Measurements from ENCODE around the gene ZC3HAV1L. TPM values are rescaled to one million over a fixed set of nuclear protein-coding genes. Genes with fewer than 3 reads are reported as not detected.
"Not testable (repeated sequence)": the region's sequence is repeated elsewhere in the genome, so short reads cannot be mapped to it uniquely, and the experiment has no call there.

The ZC3HAV1L gene
- total RNA-seq, 1 donor from 2014 or later: 18.2 TPM

DNA sequence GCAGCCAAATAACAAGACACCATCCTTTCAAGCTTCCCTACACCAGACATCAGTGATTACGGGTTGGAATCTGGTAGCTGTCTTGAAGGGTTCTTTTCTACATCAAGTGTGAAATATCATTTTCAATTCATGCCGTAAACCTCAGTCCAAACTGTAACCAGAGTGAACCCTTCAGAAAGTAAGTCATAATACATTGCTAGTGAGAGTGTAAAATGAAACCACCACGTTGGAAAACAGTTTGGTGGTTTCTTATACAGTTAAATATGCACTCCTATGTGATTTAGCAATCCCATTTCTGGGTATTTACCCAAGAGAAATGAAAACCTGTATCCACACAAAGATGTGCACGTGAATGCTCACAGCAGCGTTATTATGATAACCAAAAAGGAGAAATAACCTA is 25.6 kb upstream of the ZC3HAV1L start:
- H3K4me1 Mint-ChIP-seq (ENCODE audit: low read depth): no peaks in the 10 kb centered on the region
- H3K27me3 Mint-ChIP-seq: no peaks in the 10 kb centered on the region
- peaks cover 15% of the 10 kb centered on the region for H3K36me3 Mint-ChIP-seq (ENCODE audit: insufficient read depth)
- no peak overlapping the region for H3K27ac Mint-ChIP-seq
- DNase-seq (ENCODE audit: low spot score, unreplicated experiment): no peak
- no peak overlapping the region for H3K4me3 Mint-ChIP-seq (ENCODE audit: low read depth)
- TF ChIP-seq, protein P1, sequence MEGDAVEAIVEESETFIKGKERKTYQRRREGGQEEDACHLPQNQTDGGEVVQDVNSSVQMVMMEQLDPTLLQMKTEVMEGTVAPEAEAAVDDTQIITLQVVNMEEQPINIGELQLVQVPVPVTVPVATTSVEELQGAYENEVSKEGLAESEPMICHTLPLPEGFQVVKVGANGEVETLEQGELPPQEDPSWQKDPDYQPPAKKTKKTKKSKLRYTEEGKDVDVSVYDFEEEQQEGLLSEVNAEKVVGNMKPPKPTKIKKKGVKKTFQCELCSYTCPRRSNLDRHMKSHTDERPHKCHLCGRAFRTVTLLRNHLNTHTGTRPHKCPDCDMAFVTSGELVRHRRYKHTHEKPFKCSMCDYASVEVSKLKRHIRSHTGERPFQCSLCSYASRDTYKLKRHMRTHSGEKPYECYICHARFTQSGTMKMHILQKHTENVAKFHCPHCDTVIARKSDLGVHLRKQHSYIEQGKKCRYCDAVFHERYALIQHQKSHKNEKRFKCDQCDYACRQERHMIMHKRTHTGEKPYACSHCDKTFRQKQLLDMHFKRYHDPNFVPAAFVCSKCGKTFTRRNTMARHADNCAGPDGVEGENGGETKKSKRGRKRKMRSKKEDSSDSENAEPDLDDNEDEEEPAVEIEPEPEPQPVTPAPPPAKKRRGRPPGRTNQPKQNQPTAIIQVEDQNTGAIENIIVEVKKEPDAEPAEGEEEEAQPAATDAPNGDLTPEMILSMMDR (IDR thresholded peaks at IDR 0.05; ENCODE audit: unreplicated experiment): no peak
- no peaks in the 10 kb centered on the region for H3K9me3 Mint-ChIP-seq (ENCODE audit: low read depth)

DNA sequence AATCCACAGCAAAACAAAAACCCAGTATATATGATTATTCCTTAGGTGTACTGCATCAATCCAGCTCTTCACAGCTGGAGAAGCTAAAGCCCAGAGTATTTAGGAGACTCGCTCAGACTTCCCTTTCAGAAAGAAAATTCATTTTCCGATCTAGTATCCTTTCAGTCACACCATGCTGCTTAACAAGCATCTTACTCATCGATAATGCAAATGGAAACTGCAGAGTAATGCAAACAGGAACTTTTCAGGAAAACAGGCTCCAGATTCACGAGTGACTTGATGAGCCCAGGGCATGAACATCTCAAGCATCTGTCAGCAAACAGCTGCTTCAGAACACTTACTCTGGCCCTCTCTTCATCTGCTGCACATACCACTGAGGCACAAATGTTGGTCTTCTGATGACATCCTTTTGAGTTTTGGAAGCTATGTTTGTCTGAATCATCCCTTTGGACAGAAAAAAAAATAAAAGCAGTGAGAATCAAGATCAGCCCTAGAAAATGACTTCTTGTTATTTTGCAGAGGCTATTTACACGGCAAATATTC is 24.9 kb upstream of the ZC3HAV1L start:
- peaks cover 17% of the 10 kb centered on the region for H3K36me3 Mint-ChIP-seq (ENCODE audit: insufficient read depth)

DNA sequence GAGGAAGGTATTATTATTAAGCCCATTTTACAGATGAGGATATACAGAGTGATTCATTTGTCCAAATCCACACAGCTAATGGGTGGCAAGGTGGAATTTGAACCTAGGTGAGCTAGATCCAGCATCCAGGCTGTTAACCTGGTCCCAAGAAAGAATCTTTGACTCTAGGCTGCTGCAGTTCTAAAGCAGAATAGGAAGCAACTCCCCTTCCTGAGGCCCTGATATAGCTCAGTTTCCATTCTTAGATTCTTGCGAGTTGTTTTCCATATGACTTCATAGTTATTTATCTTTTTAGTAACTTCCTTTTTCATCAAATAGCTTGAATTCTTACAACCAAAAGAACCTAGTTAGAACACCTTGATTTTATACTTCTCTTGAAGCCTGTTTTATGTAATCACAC is 24.1 kb upstream of the ZC3HAV1L start:
- Mint-ChIP-seq H3K27me3 (no peaks in the 10 kb centered on the region), H3K36me3 (ENCODE audit: insufficient read depth) (peaks cover 19% of the 10 kb centered on the region), H3K4me1 (ENCODE audit: low read depth) (no peaks in the 10 kb centered on the region), H3K4me3 (ENCODE audit: low read depth) (no peak overlapping the region), H3K27ac (no peak overlapping the region), H3K9me3 (ENCODE audit: low read depth) (no peaks in the 10 kb centered on the region)
- no peak for DNase-seq (ENCODE audit: low spot score, unreplicated experiment)
- TF ChIP-seq, protein P1 (IDR thresholded peaks at IDR 0.05; ENCODE audit: unreplicated experiment): no peak

More for the DNA sequence above, 24.9 kb upstream of the ZC3HAV1L start:
- Mint-ChIP-seq H3K27me3 (no peaks in the 10 kb centered on the region), H3K4me1 (ENCODE audit: low read depth) (no peaks in the 10 kb centered on the region), H3K27ac (no peak overlapping the region), H3K4me3 (ENCODE audit: low read depth) (no peak overlapping the region), H3K9me3 (ENCODE audit: low read depth) (no peaks in the 10 kb centered on the region)
- TF ChIP-seq, protein P1 (IDR thresholded peaks at IDR 0.05; ENCODE audit: unreplicated experiment): no peak
- DNase-seq (ENCODE audit: low spot score, unreplicated experiment): no peak

DNA sequence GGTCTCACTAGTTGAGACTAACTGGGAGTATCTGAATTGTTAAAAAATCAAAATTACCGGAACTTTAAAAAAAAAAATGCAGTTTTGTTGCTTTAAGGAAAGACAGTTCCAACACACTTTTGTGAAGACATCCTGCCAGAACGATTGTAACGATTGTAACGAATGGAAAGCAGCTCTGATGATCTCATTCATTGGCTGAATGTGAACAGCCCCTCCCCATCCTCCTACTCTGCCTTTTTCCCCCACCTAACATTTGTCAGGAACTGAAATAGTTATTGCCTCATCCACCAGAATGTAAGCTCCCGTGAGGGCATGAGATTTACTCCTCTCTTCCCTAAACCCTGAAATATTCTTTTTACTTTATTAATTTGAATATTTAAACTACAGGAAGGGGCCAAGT is 23.1 kb upstream of the ZC3HAV1L start:
- TF ChIP-seq, protein P1 (IDR thresholded peaks at IDR 0.05; ENCODE audit: unreplicated experiment): no peak
- no peak for DNase-seq (ENCODE audit: low spot score, unreplicated experiment)
- Mint-ChIP-seq H3K27ac (no peak overlapping the region), H3K4me1 (ENCODE audit: low read depth) (no peaks in the 10 kb centered on the region), H3K27me3 (no peaks in the 10 kb centered on the region), H3K36me3 (ENCODE audit: insufficient read depth) (peaks cover 18% of the 10 kb centered on the region), H3K4me3 (ENCODE audit: low read depth) (no peak overlapping the region), H3K9me3 (ENCODE audit: low read depth) (no peaks in the 10 kb centered on the region)

DNA sequence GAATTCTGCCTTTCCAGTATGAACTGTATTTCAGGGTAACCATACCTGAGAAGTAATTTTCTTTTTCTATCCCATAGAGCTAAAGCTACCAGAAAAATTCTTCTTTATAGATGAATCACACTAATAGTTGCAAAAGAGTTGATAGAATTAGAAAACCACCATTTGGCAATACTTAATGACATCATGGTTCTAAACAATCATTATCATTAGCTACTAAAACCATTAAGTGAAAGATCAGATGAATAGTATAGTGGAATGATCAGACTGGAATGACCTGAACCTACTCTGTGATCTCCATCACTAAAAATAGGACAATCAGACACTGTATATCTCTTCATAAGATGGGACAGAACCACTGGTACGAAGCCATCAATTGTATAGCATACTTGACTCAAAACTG is 19.8 kb upstream of the ZC3HAV1L start:
- Mint-ChIP-seq H3K9me3 (ENCODE audit: low read depth) (no peaks in the 10 kb centered on the region), H3K36me3 (ENCODE audit: insufficient read depth) (peaks cover 18% of the 10 kb centered on the region), H3K27ac (no peak overlapping the region), H3K27me3 (no peaks in the 10 kb centered on the region), H3K4me3 (ENCODE audit: low read depth) (no peak overlapping the region), H3K4me1 (ENCODE audit: low read depth) (no peaks in the 10 kb centered on the region)
- TF ChIP-seq, protein P1 (IDR thresholded peaks at IDR 0.05; ENCODE audit: unreplicated experiment): no peak
- no peak for DNase-seq (ENCODE audit: low spot score, unreplicated experiment)

DNA sequence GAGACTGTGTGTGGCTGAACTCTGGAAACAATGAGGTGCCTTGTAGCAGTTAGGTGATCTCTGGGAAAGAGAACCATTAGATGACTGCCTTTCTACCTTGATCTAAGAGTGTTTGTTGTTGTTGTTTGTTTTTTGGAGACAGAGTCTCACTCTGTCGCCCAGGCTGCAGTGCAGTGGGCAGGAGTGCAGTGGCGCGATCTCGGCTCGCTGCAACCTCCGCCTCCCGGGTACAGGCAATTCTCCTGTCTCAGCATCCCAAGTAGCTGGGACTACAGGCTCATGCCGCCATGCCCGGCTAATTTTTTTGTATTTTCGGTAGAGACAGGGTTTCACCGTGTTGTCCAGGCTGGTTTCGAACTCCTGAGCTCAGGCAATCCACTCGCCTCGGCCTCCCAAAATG is 18.8 kb upstream of the ZC3HAV1L start:
- not testable (repeated sequence) for H3K27me3 Mint-ChIP-seq; H3K4me1 Mint-ChIP-seq (ENCODE audit: low read depth); H3K27ac Mint-ChIP-seq; DNase-seq (ENCODE audit: low spot score, unreplicated experiment); H3K9me3 Mint-ChIP-seq (ENCODE audit: low read depth); H3K4me3 Mint-ChIP-seq (ENCODE audit: low read depth)
- peaks cover 16% of the 10 kb centered on the region for H3K36me3 Mint-ChIP-seq (ENCODE audit: insufficient read depth)

All from progenitor cell of endocrine pancreas (in vitro differentiated cells).